ENCODE measurements around the gene FAM228A.

The FAM228A gene

DNA sequence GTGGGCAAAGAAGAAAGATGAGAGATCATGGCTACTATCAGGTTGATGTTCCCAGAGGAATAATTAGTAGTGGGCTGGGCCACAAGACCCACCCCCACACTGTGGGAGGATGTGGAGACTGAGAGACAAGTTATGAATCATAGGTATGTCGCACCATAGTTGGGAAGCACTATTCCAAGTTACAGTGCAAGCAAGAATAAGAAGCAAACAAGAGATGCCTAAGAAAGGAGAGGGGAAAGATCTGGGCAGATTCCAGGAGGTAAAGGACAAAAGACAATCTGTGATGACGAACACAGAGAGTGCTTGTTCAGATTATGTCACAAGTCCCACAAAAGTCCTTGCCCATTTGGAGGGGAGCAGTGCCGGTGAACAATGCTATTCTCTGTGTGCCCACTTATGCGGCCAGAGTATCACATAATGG, 56.6 kb downstream of the FAM228A start:
- DNase-seq = no peak

DNA sequence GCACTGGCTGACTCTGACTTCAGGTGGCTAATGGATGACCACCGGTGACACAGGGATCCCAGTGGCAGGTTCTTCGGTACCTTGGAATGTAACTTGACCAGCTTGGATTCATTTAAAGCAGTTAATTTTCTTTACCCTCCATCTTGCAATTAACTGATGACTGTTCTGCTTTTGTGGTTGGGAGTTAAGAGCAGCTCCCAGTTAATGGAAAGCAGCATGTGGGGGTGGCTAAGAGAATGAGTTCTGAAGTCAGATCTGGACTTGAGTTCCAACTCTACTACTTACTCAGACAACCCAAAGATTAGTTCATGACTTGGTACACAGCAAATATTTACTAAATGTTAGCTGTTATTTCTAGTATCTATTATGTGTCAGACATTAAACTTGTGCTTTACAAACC, 58.5 kb downstream of the FAM228A start:
- DNase-seq = no peak

DNA sequence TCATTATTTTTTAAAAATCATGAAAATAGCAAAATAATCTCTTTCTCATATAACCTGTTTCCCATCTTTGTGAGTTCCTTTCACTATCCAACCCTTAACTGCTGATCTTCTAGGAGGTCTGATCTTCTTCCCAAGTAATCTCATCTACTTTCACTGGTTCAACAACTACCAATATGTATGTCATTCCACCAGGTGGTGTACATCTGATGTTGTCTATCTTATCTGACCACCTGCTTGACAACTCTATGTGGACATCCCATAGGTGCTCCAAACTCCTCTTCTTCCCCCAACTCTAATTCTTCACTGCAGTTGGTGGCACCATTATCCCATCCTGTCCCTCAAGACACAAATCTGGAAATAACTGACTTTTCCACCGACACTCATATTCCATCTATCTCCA, 62.5 kb downstream of the FAM228A start:
- DNase-seq = no peak

DNA sequence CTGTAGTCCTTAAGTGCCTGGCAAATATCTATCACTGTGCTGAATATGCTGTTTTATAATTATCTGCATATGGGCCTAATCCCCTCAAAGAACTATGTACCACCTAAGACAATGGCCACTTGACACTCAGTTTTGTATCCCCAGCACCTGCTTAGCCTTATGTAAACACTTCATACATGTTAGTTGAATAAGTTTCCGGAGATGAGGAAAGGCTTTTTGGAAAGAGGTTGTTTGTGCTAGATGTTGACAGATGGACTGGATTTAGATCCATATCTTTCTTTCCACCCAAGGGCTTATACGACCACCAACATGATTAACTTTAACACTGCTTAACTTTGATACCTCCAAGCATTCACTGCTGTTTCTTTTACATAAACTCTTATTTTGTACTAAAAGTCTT, 63.3 kb downstream of the FAM228A start:
- DNase-seq = no peak

DNA sequence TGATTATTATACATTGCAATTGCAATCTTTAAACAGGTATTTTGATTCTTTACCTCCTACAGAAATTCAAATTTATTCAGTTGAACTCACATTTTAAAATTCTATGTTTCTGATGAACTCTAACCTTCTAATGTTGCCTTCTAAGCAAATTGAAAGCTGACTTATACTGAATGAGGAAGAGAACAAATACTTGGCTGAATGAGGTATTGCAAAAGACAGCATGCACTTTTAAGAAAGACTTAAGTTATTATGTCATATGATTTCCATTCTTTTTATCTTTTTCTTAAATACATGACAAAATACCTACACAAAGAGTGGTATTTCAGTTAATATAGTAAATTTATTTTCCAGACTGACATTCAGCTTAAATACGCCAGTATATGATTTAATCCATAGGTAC, 64.7 kb downstream of the FAM228A start:
- no peak for DNase-seq

Data from right forelimb (tissue), 1 donor.